Suppressor macrophage (primary cell): ENCODE measurements around the gene APBB1.
A peak's percentile ranks its signal among the peaks of the same experiment; 100 is the strongest.

ENCODE experiments used
- DNase-seq, 4 experiments: peaks; one replicate each; pipeline ENCODE4 v3.0.0-alpha.2; 2020 to 2022
- total RNA-seq, 17 experiments: gene quantifications; one replicate each; lab custom pipeline; 2026; ENCODE audit warnings: mixed read lengths in 6 of 17, inconsistent platforms in 3 of 17; lab: John Stamatoyannopoulos, UW

Gene APBB1
- 1.4 to 10.1 (median 4.1) reads per million in 17 experiments for total RNA-seq

- DNase-seq = peak; percentile 46 to 74 (median 57)
Observed at GRCh38 chr11:6419009-6419631, at the start of gene APBB1. Gene APBB1, minus strand, starts transcription at chr11:6419094. Its CDS starts 7,747 bp downstream, at chr11:6411347.

- DNase-seq = no peak
Observed at GRCh38 chr11:6459099-6459450, 40.2 kb upstream of the APBB1 start.

GRCh38 chr11:6458352-6459098 is 39.6 kb upstream of the APBB1 start:
- no peak for DNase-seq

GRCh38 chr11:6457581-6458320 is 38.9 kb upstream of the APBB1 start:
- DNase-seq = no peak

- no peak for DNase-seq
Observed at GRCh38 chr11:6456361-6457073, 37.6 kb upstream of the APBB1 start.

GRCh38 chr11:6455070-6455469 is 36.2 kb upstream of the APBB1 start:
- DNase-seq = no peak

- DNase-seq = no peak
Observed at GRCh38 chr11:6453152-6453551, 34.3 kb upstream of the APBB1 start.

- DNase-seq = no peak
Observed at GRCh38 chr11:6452219-6452618, 33.3 kb upstream of the APBB1 start.

GRCh38 chr11:6448574-6448973 is 29.7 kb upstream of the APBB1 start:
- DNase-seq = no peak

- peak; percentile 66 to 81 (median 74) for DNase-seq
Observed at GRCh38 chr11:6443269-6444003, 24.5 kb upstream of the APBB1 start.

- DNase-seq = no peak
Observed at GRCh38 chr11:6442441-6442840, 23.5 kb upstream of the APBB1 start.

GRCh38 chr11:6440906-6441358 is 22.0 kb upstream of the APBB1 start, which contains the start of gene HPX:
Gene HPX, minus strand, starts transcription at chr11:6440987. Its CDS starts 24 bp downstream, at chr11:6440963.
- no peak for DNase-seq

- DNase-seq = peak; percentile 82 to 91 (median 86)
Observed at GRCh38 chr11:6438979-6439571, 20.2 kb upstream of the APBB1 start.

GRCh38 chr11:6437993-6438392 is 19.1 kb upstream of the APBB1 start:
- DNase-seq = peak; percentile 64 to 88 (median 78)

GRCh38 chr11:6437423-6437822 is 18.5 kb upstream of the APBB1 start:
- no peak for DNase-seq

GRCh38 chr11:6433998-6434660 is 15.2 kb upstream of the APBB1 start:
- DNase-seq = no peak

- DNase-seq = no peak
Observed at GRCh38 chr11:6431861-6432260, 13.0 kb upstream of the APBB1 start.

- no peak for DNase-seq
Observed at GRCh38 chr11:6427516-6427915, 8.6 kb upstream of the APBB1 start.

GRCh38 chr11:6420677-6421076 is 1.8 kb upstream of the APBB1 start:
- no peak for DNase-seq

GRCh38 chr11:6418557-6419008 is 311 bp downstream of the APBB1 start:
- DNase-seq = no peak
